Choroid plexus epithelial cell (primary cell): ENCODE data around the gene JAK1.

ENCODE experiments used
- DNase-seq: peaks from one replicate; pipeline ENCODE4 v3.0.0-alpha.2; 2010; ENCODE audit warnings: low read depth
- H3K4me3 ChIP-seq: 2 replicates; pipeline ENCODE4 v1.5.1; 2011; ENCODE audit warnings: low read depth, mild to moderate bottlenecking, control low read depth, low read length, moderate library complexity
- CTCF ChIP-seq: conservative IDR thresholded peaks from 2 replicates; pipeline ENCODE4 v1.5.1; 2011; ENCODE audit warnings: low read depth, mild to moderate bottlenecking, control low read depth, inconsistent platforms, low read length, moderate library complexity

The JAK1 gene

GRCh38 chr1:64854674-64855073 is 111.7 kb downstream of the JAK1 start:
- no peak overlapping the region for H3K4me3 ChIP-seq
- TF ChIP-seq CTCF, result no peak
- no peak for DNase-seq

GRCh38 chr1:64851664-64852063 is 114.7 kb downstream of the JAK1 start:
- no peak overlapping the region for H3K4me3 ChIP-seq
- no peak for DNase-seq
- no peak for TF ChIP-seq CTCF

GRCh38 chr1:64850846-64851245 is 115.5 kb downstream of the JAK1 start:
- H3K4me3 ChIP-seq, result no peak overlapping the region
- DNase-seq, result no peak
- TF ChIP-seq CTCF, result no peak

- DNase-seq, result no peak
- no peak for TF ChIP-seq CTCF
- H3K4me3 ChIP-seq, result no peak overlapping the region
These were observed 116.4 kb downstream of the JAK1 start for GRCh38 chr1:64849942-64850341.

DNA sequence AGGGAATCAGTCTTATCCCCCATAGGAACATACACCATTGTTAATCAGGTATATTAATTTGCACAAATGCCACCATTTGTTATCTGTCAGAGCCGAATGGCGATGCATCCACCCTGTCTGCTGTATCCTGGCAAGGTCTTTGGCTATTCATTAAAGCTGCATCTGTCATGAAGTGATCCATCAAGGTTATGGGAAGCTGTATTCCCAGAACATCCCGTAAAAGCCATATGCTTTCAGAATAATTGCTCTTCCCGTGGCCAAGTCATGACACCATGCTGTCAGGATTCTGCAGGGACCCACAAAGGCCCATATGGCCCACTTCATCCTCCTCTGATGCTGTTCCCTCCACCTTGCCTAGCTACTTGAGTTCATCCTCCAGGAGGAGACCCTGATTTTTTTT is 117.5 kb downstream of the JAK1 start:
- TF ChIP-seq CTCF, result no peak
- H3K4me3 ChIP-seq, result no peak overlapping the region
- no peak for DNase-seq

DNA sequence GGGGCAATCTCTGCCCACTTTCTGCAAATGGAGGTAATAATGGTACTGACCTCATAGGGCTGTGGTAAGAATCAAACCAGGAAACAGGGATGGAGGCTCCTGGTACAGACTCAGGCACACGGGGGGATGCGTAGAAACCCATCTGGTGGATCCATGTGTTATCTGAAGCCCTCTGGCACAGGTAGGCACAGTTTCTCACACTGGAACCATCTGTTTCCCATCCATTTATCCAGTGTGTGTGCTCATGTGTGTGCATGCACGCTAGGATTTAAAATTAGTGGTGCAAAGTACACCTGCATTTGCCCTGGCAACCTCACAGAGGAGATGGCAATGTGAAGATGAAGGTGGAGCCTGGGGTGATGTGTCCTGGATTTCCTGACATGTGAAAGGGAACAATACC is 118.2 kb downstream of the JAK1 start:
- no peak overlapping the region for H3K4me3 ChIP-seq
- DNase-seq, result no peak
- no peak for TF ChIP-seq CTCF

GRCh38 chr1:64847666-64848065 is 118.7 kb downstream of the JAK1 start:
- DNase-seq, result no peak
- TF ChIP-seq CTCF, result no peak
- no peak overlapping the region for H3K4me3 ChIP-seq
